ENCODE measurements around the gene ZC4H2. TPM values are rescaled to one million over a fixed set of nuclear protein-coding genes. Genes with fewer than 3 reads are reported as not detected.

Gene ZC4H2
- total RNA-seq, 1 experiment from 2014 or later: 23.7 TPM

GRCh38 chrX:64975491-64975890, 759 bp downstream of the ZC4H2 start:
- H3K27me3 Mint-ChIP-seq (ENCODE audit: low read depth): no peaks in the 10 kb centered on the region
- no peak for TF ChIP-seq FOXJ3 (CRISPR knock-in tag; IDR thresholded peaks at IDR 0.05; ENCODE audit: borderline replicate concordance)
- TF ChIP-seq MAX (CRISPR knock-in tag; IDR thresholded peaks at IDR 0.05): 0 out of 2 replicates have a peak, but pooled peaks have one; percentile 18
- ChIA-PET CTCF (interaction anchor here (0.8 to 1.9 kb wide), 4 partner anchors 59 to 476 kb away, joined by 3 to 6 read pairs (median 4); partner anchors contain the start of gene ZC3H12B), POLR2A (interaction anchor here (1.3 to 2.1 kb wide), 3 partner anchors 59 to 488 kb away, joined by 3 to 12 read pairs (median 3); partner anchors contain the start of gene ZC3H12B)
- H3K27ac Mint-ChIP-seq: no peak overlapping the region
- peaks cover 10% of the 10 kb centered on the region for H3K4me1 Mint-ChIP-seq
- peaks cover 34% of the 10 kb centered on the region for H3K36me3 Mint-ChIP-seq
- ATAC-seq (peak; percentile 22), DNase-seq (ENCODE audit: low spot score) (peak; percentile 38)
- peak overlapping the region; percentile 96 for H3K4me3 Mint-ChIP-seq
- peaks cover 23% of the 10 kb centered on the region for H3K9me3 Mint-ChIP-seq

- ATAC-seq (no peak), DNase-seq (ENCODE audit: low spot score) (no peak)
- no peak overlapping the region for H3K27ac Mint-ChIP-seq
- TF ChIP-seq ZNF532 (CRISPR knock-in tag; IDR thresholded peaks at IDR 0.05; ENCODE audit: borderline replicate concordance) (no peak), GTF2I (CRISPR knock-in tag; conservative IDR thresholded peaks at IDR 0.05) (no peak), GABPB1 (CRISPR knock-in tag; IDR thresholded peaks at IDR 0.05) (no peak), ZNF263 (CRISPR knock-in tag; IDR thresholded peaks at IDR 0.05; ENCODE audit: low read depth) (no peak), E2F5 (CRISPR knock-in tag; IDR thresholded peaks at IDR 0.05) (no peak), NFATC4 (CRISPR knock-in tag; IDR thresholded peaks at IDR 0.05) (no peak), MLX (CRISPR knock-in tag; IDR thresholded peaks at IDR 0.05) (no peak), IRF2 (CRISPR knock-in tag; IDR thresholded peaks at IDR 0.05; ENCODE audit: borderline replicate concordance, low read depth) (no peak), RORB (CRISPR knock-in tag; IDR thresholded peaks at IDR 0.05) (no peak), CREB1 (CRISPR knock-in tag; IDR thresholded peaks at IDR 0.05) (no peak), HMGXB4 (CRISPR knock-in tag; IDR thresholded peaks at IDR 0.05) (no peak), SMAD4 (CRISPR knock-in tag; IDR thresholded peaks at IDR 0.05) (no peak), JUN (CRISPR knock-in tag; IDR thresholded peaks at IDR 0.05) (no peak), TEAD4 (CRISPR knock-in tag; IDR thresholded peaks at IDR 0.05) (no peak), ZSCAN18 (CRISPR knock-in tag; IDR thresholded peaks at IDR 0.05) (no peak)
- peaks cover 19% of the 10 kb centered on the region for H3K36me3 Mint-ChIP-seq
- ChIA-PET POLR2A (no interaction called here), CTCF (no interaction called here)
- H3K4me1 Mint-ChIP-seq: no peaks in the 10 kb centered on the region
- no peaks in the 10 kb centered on the region for H3K27me3 Mint-ChIP-seq (ENCODE audit: low read depth)
- H3K9me3 Mint-ChIP-seq: peaks cover 24% of the 10 kb centered on the region
- no peak overlapping the region for H3K4me3 Mint-ChIP-seq
Measured at GRCh38 chrX:64925480-64925879, 50.8 kb downstream of the ZC4H2 start.

Measured in WTC11 (cell line).